Neural cell (in vitro differentiated cells): ENCODE measurements around the gene LRP5. TPM values are rescaled to one million over a fixed set of nuclear protein-coding genes. Genes with fewer than 3 reads are reported as not detected.

ENCODE experiments used
- H2AFZ ChIP-seq: fragments of 200-600, 300-800 bp; sonication (generic), shearing (Covaris generic); 2 replicates; pipeline ENCODE4 v1.6.0; 2014; ENCODE audit warnings: low read depth, mild to moderate bottlenecking, antibody characterized with exemption, low read length, moderate library complexity
- H3F3A ChIP-seq: fragments of 200-600 bp; shearing (Covaris generic); 2 replicates; pipeline ENCODE4 v1.6.1; 2016; ENCODE audit warnings: mild to moderate bottlenecking, moderate library complexity, mixed read lengths, antibody characterized with exemption, low read length; ENCODE audit not compliant: insufficient read depth, poor library complexity, severe bottlenecking
- H3K27ac ChIP-seq: fragments of 200-600, 300-800 bp; sonication (generic), shearing (Covaris generic); 2 replicates; pipeline ENCODE4 v1.5.1; 2014; ENCODE audit warnings: mild to moderate bottlenecking, low read length, moderate library complexity
- H3K27me3 ChIP-seq: fragments of 300-800, 200-600 bp; sonication (generic), shearing (Covaris generic); 2 replicates; pipeline ENCODE4 v1.6.0; 2014; ENCODE audit warnings: mild to moderate bottlenecking, low read depth, low read length, moderate library complexity; ENCODE audit not compliant: insufficient read depth
- H3K36me3 ChIP-seq: fragments of 300-800, 200-600 bp; sonication (generic), shearing (Covaris generic); 2 replicates; pipeline ENCODE4 v1.5.1; 2014; ENCODE audit warnings: mild to moderate bottlenecking, antibody characterized with exemption, low read length, moderate library complexity; ENCODE audit not compliant: insufficient read depth
- H3K4me2 ChIP-seq: fragments of 300-800, 200-600 bp; sonication (generic), shearing (Covaris generic); 2 replicates; pipeline ENCODE4 v1.6.0; 2014; ENCODE audit warnings: mild to moderate bottlenecking, low read length
- H3K4me3 ChIP-seq: fragments of 300-800, 200-600 bp; sonication (generic), shearing (Covaris generic); 2 replicates; pipeline ENCODE4 v1.5.1; 2014; ENCODE audit warnings: mild to moderate bottlenecking, low read length, moderate library complexity
- H3K79me2 ChIP-seq: fragments of 200-600 bp; shearing (Covaris generic); replicated peaks from 2 replicates; pipeline ENCODE4 v1.6.0; 2014; ENCODE audit warnings: mild to moderate bottlenecking, low read length, moderate library complexity; ENCODE audit not compliant: insufficient read depth
- H3K9ac ChIP-seq: fragments of 300-800, 200-600 bp; sonication (generic), shearing (Covaris generic); 2 replicates; pipeline ENCODE4 v1.6.1; 2016; ENCODE audit warnings: mild to moderate bottlenecking, low read length, mixed read lengths
- H3K9me2 ChIP-seq: fragments of 200-600 bp; shearing (Covaris generic); 2 replicates; pipeline ENCODE4 v1.6.1; 2016; ENCODE audit warnings: mild to moderate bottlenecking, low read length, mixed read lengths; ENCODE audit not compliant: insufficient read depth
- H3K9me3 ChIP-seq: fragments of 200-600, 300-800 bp; sonication (generic), shearing (Covaris generic); 2 replicates; pipeline ENCODE4 v1.6.1; 2016; ENCODE audit warnings: mild to moderate bottlenecking, mixed run types, low read length, moderate library complexity, mixed read lengths
- H4K20me1 ChIP-seq: fragments of 200-600 bp; shearing (Covaris generic); 2 replicates; pipeline ENCODE4 v1.6.1; 2016; ENCODE audit warnings: mild to moderate bottlenecking, mixed run types; ENCODE audit not compliant: insufficient read depth
- EP300 ChIP-seq: fragments of 450-650 bp; conservative IDR thresholded peaks from 2 replicates; pipeline ENCODE4 v1.6.1; 2014; ENCODE audit warnings: antibody characterized with exemption, mild to moderate bottlenecking, moderate library complexity; ENCODE audit not compliant: poor library complexity, severe bottlenecking
- EZH2 ChIP-seq: fragments of 200-600, 300-800 bp; shearing (Covaris generic), sonication (generic); IDR thresholded peaks from 2 replicates; pipeline ENCODE4 v1.6.1; 2014; ENCODE audit warnings: antibody characterized with exemption, low read length, borderline replicate concordance, mild to moderate bottlenecking; ENCODE audit not compliant: insufficient read depth, poor library complexity, severe bottlenecking
- MXI1 ChIP-seq: fragments of 450-650 bp; conservative IDR thresholded peaks from 2 replicates; pipeline ENCODE4 v1.6.1; 2014; ENCODE audit warnings: antibody characterized with exemption, mild to moderate bottlenecking; ENCODE audit not compliant: poor library complexity, severe bottlenecking
- POLR2AphosphoS5 ChIP-seq: IDR thresholded peaks from 2 replicates; pipeline ENCODE4 v1.6.1; 2012
- RAD21 ChIP-seq: fragments of 450-650 bp; conservative IDR thresholded peaks from 2 replicates; pipeline ENCODE4 v1.6.1; 2014; ENCODE audit warnings: antibody characterized with exemption, mild to moderate bottlenecking, moderate library complexity
- SMC3 ChIP-seq: fragments of 450-650 bp; conservative IDR thresholded peaks from 2 replicates; pipeline ENCODE4 v1.6.1; 2014; ENCODE audit warnings: antibody characterized with exemption, mild to moderate bottlenecking, moderate library complexity; ENCODE audit not compliant: poor library complexity
- TAF1 ChIP-seq: IDR thresholded peaks from 2 replicates; pipeline ENCODE4 v1.6.1; 2012; ENCODE audit warnings: low read depth
- polyA plus RNA-seq: library from polyadenylated mRNA; depleted of rRNA; stranded (reverse); fragments of >200 nt; gene quantifications from 2 replicates; pipeline ENCODE4 v1.2.3, GENCODE V29; 2014
- TF ChIP-seq, protein P1 (sequence below): fragments of 450-650 bp; IDR thresholded peaks from 2 replicates; pipeline ENCODE4 v1.5.1; 2014; ENCODE audit warnings: antibody characterized with exemption, mild to moderate bottlenecking, moderate library complexity; ENCODE audit not compliant: poor library complexity, severe bottlenecking
- TF ChIP-seq, protein P2 (sequence below): IDR thresholded peaks from 2 replicates; pipeline ENCODE4 v1.6.1; 2012; ENCODE audit warnings: borderline replicate concordance

Gene LRP5
- polyA plus RNA-seq, 1 donor from 2014 or later: 3.0 TPM

DNA sequence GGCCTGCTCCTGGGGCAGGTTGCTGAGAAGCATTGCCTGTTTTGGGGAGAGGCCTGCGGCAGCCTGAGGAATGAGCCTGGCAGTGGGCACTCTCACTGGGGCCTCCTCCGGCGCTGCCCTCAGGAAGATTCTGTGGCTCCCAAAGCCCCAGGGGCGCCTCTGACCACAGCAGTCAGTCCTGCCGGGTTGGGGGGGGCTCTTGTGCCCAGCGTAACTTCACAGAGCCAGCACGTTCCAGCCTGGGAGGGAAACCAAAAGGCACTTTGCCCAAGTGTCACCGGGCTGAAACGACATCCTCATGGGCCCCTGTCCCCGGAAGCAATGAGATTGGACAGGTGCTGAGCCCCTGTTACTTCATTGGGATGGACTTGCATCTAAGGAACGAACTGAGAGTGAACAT lies 4.3 kb upstream of the LRP5 start:
- no peak overlapping the region for H2AFZ ChIP-seq
- no peak overlapping the region for H3K4me2 ChIP-seq
- no peaks in the 10 kb centered on the region for H3K79me2 ChIP-seq
- no peak overlapping the region for H3K4me3 ChIP-seq
- peaks cover 3% of the 10 kb centered on the region for H3K9me3 ChIP-seq
- no peak overlapping the region for H3K9ac ChIP-seq
- no peak for TF ChIP-seq POLR2AphosphoS5
- TF ChIP-seq, protein P1, sequence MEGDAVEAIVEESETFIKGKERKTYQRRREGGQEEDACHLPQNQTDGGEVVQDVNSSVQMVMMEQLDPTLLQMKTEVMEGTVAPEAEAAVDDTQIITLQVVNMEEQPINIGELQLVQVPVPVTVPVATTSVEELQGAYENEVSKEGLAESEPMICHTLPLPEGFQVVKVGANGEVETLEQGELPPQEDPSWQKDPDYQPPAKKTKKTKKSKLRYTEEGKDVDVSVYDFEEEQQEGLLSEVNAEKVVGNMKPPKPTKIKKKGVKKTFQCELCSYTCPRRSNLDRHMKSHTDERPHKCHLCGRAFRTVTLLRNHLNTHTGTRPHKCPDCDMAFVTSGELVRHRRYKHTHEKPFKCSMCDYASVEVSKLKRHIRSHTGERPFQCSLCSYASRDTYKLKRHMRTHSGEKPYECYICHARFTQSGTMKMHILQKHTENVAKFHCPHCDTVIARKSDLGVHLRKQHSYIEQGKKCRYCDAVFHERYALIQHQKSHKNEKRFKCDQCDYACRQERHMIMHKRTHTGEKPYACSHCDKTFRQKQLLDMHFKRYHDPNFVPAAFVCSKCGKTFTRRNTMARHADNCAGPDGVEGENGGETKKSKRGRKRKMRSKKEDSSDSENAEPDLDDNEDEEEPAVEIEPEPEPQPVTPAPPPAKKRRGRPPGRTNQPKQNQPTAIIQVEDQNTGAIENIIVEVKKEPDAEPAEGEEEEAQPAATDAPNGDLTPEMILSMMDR: no peak
- no peak for TF ChIP-seq MXI1
- TF ChIP-seq, protein P2, sequence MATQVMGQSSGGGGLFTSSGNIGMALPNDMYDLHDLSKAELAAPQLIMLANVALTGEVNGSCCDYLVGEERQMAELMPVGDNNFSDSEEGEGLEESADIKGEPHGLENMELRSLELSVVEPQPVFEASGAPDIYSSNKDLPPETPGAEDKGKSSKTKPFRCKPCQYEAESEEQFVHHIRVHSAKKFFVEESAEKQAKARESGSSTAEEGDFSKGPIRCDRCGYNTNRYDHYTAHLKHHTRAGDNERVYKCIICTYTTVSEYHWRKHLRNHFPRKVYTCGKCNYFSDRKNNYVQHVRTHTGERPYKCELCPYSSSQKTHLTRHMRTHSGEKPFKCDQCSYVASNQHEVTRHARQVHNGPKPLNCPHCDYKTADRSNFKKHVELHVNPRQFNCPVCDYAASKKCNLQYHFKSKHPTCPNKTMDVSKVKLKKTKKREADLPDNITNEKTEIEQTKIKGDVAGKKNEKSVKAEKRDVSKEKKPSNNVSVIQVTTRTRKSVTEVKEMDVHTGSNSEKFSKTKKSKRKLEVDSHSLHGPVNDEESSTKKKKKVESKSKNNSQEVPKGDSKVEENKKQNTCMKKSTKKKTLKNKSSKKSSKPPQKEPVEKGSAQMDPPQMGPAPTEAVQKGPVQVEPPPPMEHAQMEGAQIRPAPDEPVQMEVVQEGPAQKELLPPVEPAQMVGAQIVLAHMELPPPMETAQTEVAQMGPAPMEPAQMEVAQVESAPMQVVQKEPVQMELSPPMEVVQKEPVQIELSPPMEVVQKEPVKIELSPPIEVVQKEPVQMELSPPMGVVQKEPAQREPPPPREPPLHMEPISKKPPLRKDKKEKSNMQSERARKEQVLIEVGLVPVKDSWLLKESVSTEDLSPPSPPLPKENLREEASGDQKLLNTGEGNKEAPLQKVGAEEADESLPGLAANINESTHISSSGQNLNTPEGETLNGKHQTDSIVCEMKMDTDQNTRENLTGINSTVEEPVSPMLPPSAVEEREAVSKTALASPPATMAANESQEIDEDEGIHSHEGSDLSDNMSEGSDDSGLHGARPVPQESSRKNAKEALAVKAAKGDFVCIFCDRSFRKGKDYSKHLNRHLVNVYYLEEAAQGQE: no peak
- no peak for TF ChIP-seq SMC3
- no peak for TF ChIP-seq EZH2
- no peak for TF ChIP-seq EP300
- TF ChIP-seq TAF1: no peak
- TF ChIP-seq RAD21: no peak
- no peaks in the 10 kb centered on the region for H3K36me3 ChIP-seq
- H3K9me2 ChIP-seq: no peaks in the 10 kb centered on the region
- H3K27ac ChIP-seq: no peak overlapping the region
- H3F3A ChIP-seq: no peaks in the 10 kb centered on the region
- H4K20me1 ChIP-seq: no peaks in the 10 kb centered on the region
- no peaks in the 10 kb centered on the region for H3K27me3 ChIP-seq

DNA sequence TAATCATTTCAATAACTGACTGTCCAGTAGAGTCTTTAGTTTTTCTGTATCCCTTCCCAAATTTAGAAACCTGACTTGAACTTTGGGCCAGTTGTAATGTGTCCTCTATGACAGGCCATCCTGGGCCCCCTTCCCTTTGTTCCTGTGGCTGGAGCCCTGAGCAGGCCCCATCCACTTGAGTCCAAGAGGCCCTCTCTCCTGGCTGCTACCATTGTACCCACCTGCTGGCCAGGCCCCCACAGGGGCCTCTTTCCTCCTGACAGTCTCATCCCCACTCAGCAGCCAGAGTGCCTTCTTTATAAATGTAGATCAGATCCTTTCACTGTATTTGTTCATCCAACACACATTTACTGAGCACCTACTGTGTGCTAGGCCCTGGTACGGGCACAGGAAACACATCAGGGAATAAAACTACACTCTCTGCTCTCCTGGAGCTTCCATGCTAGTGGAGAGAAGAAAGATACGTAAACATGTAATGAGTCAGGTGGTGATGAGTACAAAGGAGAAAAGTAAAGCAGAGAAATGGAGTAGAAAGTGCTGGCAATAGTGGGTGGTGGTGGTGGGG lies 2.7 kb upstream of the LRP5 start:
- TF ChIP-seq MXI1 (no peak), EZH2 (no peak), EP300 (no peak), SMC3 (no peak), TAF1 (no peak), RAD21 (no peak), POLR2AphosphoS5 (no peak)
- TF ChIP-seq, protein P2: no peak
- TF ChIP-seq, protein P1: no peak
- no peaks in the 10 kb centered on the region for H4K20me1 ChIP-seq
- H3K4me3 ChIP-seq: no peak overlapping the region
- H3K9ac ChIP-seq: no peak overlapping the region
- peaks cover 7% of the 10 kb centered on the region for H3K79me2 ChIP-seq
- H3K9me2 ChIP-seq: no peaks in the 10 kb centered on the region
- H3K27ac ChIP-seq: no peak overlapping the region
- H3K4me2 ChIP-seq: no peak overlapping the region
- no peaks in the 10 kb centered on the region for H3K36me3 ChIP-seq
- H2AFZ ChIP-seq: no peak overlapping the region
- no peaks in the 10 kb centered on the region for H3K27me3 ChIP-seq
- no peaks in the 10 kb centered on the region for H3K9me3 ChIP-seq
- H3F3A ChIP-seq: no peaks in the 10 kb centered on the region
